DLD1 (cell line): ENCODE results near the gene SLC39A11.

Experiments used
- in situ Hi-C: cut with HindIII; loops from 2 replicates; pipeline ENCODE4 v1.10.0; 2017; ENCODE audit warnings: low sequenced_read_pairs

The SLC39A11 gene

DNA sequence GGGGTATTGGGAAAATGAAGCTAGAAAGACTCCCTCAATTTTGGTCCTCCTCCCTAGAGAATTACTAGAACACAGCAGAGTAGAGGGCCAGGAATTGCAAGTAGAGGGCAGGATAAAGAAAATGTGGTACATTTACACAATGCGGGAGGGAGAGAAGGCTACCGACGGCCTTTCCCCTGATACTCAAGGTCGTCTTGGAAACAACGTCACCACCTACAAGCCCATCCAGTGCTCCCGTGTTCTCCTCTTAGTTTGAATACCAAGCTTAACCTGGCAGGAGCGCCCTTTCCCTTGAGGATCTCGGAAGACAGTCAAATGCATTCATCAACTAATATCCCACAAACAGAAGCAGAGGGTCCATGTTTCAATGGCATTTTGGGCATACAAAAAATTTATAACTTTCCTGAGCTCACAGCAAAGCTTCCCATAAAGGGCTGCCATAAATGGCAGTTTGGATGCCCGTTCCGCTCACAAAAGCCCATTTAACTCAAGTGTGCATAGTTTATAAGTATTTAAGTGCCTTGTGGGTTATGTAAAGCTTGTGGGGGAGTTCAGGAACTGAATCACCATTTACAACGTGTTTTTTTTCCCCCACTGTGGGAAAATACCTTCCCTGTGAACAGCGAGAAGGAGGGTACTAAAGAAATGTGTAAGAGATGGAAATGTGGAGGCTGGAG lies 414.6 kb downstream of the SLC39A11 start:
- in situ Hi-C loops = no loop called here

DNA sequence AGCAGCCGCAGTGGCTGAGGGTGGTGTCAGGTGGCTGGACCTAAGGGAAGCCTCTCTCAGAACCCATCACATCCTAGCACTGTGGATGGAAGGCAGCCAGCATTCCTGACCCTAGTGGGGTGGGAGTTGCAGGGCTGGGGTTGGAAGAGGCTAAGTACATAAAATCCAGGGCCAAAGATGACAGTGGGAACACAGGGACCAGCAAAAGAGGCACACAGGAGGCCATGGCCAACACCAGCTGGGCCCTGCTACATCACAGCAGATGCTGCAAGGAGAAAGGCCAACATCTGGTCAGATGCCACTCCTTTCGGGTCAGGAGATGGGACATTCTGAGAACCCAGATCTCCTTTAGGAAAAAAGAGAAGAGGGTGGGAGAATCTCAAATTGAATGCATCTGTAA lies 415.4 kb downstream of the SLC39A11 start:
- in situ Hi-C loops = no loop called here

DNA sequence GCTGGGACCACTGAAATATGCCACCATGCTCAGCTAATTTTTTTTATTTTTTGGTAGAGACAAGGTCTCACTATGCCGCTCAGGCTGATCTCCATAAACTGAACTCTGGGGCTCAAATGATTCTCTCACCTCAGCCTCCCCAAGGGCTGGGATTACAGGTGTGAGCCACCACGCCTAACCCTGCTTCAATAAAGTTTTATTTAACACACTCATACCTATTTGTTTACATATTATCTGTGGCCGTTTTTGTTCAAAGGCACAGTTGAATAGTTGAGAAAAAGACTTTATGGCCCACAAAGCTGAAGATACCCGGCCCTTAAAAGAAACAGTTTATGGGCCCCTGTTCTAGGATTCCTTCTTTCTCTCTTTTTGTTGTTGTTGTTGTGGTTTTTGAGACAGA lies 419.8 kb downstream of the SLC39A11 start:
- in situ Hi-C loops = no loop called here

- in situ Hi-C loops = no loop called here
Measured at GRCh38 chr17:72671016-72671415, 421.5 kb downstream of the SLC39A11 start.

- in situ Hi-C loops = no loop called here
Measured at GRCh38 chr17:72667096-72668063, 425.1 kb downstream of the SLC39A11 start.

GRCh38 chr17:72665852-72666851 lies 426.3 kb downstream of the SLC39A11 start:
- in situ Hi-C loops = no loop called here

DNA sequence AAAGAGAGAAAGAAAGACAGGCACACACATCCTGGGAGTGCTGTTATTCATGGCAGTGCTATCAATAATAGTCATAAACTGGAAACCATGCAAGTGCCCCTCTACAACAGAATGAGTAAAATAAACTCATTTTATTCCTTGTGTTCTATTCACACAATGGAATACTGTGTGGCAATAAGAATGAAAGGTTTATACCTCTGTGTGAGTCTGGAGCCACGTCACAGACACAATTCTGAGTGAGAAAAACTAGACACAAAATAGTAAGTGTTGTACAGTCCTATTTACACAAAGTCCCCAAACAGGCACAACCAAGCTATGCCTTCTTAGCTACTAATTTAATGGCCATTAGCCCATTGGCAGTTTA lies 429.7 kb downstream of the SLC39A11 start:
- in situ Hi-C loops = no loop called here

GRCh38 chr17:72661945-72662826 lies 430.3 kb downstream of the SLC39A11 start:
- in situ Hi-C loops = no loop called here

GRCh38 chr17:72661116-72661944 lies 431.2 kb downstream of the SLC39A11 start:
- in situ Hi-C loops = no loop called here

GRCh38 chr17:72660274-72661115 lies 432.0 kb downstream of the SLC39A11 start:
- in situ Hi-C loops = no loop called here

GRCh38 chr17:72659811-72660210 lies 432.7 kb downstream of the SLC39A11 start:
- in situ Hi-C loops = no loop called here

DNA sequence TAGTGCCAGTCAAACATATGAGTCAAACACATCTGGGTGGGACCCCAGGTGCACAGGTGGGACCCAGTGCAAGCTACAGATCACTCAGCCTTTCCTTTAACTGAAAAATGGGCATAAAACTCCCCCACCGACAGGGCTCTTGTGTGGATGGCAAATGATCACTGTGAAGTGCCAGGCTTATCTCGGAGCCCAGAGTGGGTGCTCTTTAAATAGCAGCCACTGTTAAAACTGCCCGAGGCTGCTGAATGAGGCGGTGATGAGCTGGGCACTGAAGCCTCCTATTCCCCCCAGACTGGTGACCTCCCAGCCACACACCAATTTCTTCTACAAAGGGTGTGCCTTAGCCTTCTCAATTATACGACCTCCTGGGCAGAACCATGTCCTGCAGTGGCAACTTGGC lies 433.8 kb downstream of the SLC39A11 start:
- in situ Hi-C loops = no loop called here

- in situ Hi-C loops = no loop called here
Measured at GRCh38 chr17:72657467-72658317, 434.8 kb downstream of the SLC39A11 start.

DNA sequence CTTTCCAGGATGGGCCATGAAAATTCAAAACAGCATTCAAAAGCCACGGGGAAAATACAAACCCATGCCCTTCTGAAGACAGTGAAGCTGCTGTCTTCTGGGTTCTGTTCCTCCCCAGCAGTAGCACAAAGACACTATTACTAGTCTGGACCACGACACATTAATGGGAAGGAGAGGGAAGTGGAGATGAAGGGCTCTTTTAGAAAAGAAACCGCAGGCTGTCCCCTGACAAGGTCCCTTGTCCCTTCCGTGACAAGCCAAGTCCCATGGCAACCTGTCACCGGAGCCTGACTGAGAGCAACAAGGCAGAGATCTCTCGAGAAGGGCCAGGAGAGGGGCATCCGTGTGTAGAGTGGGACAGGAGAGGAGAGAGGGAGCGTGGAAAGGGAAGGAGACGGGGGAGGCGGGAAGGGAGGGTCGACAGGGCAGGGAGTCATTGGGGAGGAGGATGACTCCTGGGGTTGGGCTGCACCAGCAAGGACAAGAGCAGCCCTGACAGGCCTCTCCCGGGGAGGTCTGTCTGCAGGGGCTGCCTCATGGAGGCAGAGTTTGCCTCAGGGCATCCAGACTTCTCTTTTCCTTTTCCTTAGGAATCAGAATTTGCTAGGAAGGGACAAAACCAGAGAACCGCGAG lies 436.2 kb downstream of the SLC39A11 start:
- in situ Hi-C loops = no loop called here

GRCh38 chr17:72654706-72655105 lies 437.8 kb downstream of the SLC39A11 start:
- in situ Hi-C loops = no loop called here

GRCh38 chr17:72651988-72652387 lies 440.5 kb downstream of the SLC39A11 start:
- in situ Hi-C loops = no loop called here

GRCh38 chr17:72648702-72649101 lies 443.8 kb downstream of the SLC39A11 start:
- in situ Hi-C loops = no loop called here
